ENCODE data around the gene GUCY1A1.

GUCY1A1 gene

DNA sequence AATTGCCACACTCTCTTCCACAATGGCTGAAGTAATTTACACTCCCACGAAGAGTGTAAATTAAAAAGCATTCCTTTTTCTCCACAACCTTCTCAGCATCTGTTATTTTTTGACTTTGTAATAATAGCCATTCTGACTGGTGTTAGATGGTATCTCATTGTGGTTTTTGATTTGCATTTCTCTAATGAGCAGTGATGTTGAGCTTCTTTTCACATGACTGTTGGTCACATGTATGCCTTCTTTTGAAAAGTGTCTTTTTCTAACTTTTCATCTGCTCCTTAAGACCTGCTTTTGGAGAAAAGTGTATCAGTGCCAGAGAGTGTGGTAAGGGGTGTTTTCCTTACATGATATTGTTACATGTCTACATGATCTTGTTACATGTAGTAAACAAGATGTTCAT lies 25.7 kb downstream of the GUCY1A1 start:
- DNase-seq (ENCODE audit: low spot score), result no peak

DNA sequence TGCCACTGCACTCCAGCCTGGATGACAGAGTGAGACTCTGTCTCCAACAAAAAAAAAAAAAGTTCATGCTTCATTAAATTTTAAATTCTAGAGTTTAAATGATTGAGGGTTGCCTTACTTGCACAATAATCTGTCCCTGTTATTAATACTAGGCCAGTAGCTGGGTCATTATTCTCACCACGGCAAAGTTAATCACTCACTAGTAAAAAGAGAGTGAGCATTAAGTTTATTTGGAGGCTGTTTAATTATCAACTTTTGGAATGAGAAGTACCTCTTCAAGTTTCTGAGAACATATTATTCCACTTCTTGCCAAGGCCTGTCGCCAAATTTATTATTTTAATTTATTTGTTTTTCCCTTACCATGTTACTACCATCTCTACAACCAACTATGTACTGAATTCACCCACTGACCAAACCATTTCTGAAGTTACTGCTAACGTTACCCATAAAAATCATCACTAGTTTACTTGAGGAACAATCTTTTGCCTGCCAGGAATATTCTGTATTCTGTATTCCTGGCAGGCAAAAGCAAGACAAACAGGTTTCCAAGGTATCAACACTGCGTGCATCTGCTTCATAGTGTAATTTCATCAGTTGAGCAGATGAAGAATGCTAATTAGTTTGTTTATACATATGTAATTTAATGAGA lies 26.5 kb downstream of the GUCY1A1 start:
- DNase-seq (ENCODE audit: low spot score), result no peak

DNA sequence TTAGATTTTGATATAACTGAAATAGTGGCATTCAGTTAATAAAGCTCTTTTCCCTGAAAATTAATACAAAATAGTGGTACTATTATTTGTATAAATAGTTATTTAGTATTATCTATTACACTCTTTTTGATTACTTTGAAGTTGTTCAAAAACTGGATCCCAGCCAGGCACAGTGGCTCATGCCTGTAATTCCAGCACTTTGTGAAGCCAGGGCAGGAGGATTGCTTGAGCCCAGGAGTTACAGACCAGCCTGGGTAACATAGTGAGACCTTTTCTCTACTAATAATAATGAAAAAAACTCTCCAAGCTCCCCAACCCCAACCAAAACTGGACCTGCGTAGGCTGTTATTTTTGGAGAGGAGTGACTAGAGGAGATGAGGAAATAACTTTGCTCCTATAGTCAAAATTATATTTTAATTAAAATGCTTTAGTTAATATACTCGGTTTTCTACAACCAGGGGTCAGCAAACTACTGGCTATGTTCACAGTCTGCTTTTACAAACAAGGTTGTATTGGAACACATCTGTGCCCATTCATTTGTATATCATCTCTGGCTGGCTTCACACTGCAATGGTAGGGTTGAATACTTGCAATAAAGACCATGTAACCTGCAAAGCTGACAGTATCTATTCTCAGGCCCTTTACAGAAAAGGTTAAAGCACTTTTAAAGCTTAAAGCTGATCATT lies 27.6 kb downstream of the GUCY1A1 start:
- DNase-seq (ENCODE audit: low spot score), result no peak

DNA sequence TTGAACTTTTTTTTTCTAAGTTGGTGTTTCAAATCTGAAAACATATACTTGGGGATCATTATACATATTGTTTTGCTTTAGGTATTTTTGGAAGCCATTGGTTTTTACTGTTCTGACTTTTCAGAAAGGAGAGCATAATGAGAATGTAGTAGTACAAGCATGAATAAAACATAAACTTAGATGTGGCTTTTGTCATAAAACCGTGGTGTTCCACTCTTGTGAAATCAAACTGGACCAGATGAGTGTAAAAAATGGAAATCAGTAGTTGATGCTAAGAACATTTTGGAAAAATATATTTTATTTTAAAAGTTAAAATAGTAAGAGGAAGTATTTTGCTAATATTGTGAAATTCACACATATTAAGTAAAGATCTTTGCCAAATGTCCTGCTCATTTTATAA lies 29.6 kb downstream of the GUCY1A1 start:
- DNase-seq (ENCODE audit: low spot score), result no peak

DNA sequence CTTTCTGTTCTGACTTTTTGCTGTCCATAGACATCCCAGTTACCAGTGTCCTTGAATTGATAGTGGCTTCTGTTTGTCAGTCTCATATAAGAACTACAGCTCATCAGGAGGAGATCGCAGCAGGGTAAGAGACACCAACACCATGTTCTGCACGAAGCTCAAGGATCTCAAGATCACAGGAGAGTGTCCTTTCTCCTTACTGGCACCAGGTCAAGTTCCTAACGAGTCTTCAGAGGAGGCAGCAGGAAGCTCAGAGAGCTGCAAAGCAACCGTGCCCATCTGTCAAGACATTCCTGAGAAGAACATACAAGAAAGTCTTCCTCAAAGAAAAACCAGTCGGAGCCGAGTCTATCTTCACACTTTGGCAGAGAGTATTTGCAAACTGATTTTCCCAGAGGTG lies 30.1 kb downstream of the GUCY1A1 start:
- DNase-seq (ENCODE audit: low spot score), result no peak

DNA sequence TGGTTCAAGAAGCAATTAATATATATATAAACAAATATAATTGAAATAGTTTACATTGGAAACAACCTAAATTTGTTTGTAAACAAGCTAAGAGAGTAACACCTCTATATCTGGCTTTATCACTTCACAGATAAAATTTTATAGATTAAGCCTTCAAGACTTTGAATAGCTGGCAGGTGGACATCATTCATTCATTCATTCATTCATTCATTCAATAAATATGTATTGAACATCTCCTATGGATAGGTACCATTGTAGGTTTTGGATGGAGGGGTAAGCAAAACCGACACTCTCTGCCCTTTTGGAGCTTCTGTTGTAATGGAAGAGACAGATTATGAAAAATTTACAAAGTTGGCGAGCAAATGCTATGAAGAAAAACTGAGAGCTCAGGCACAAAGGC lies 35.2 kb downstream of the GUCY1A1 start:
- DNase-seq (ENCODE audit: low spot score), result no peak

DNA sequence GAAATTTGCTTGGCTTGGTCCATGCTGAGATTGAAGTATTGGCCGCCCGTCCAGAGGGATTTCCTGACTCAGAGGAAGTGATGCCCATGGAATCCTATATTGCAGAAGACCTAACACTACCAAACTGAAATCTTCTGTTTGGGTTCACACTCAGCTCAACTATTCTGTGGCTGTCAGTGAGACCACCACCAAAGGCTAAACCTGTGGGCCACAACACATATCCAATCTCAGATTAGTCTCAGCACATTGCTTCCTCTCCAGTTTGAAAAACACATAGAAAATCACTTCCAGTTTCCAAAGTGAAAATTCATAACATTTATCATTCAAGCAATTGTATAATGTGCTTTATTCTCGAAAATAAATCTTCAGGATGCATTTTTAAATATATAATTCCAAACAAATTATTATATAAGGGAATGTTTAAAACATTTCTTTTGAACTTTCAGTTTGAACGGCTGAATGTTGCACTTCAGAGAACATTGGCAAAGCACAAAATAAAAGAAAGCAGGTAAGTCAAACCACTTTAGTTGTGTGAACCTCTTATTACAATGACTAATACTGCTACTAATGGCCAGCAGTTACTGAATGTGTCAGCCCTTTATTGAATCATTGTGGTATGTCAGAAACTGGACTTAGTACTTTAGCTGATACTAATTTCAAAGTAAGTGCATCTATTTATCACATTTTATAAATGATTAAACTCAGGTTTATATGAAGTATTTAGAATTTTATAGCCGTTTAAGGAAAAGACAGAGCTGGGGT lies 37.0 kb downstream of the GUCY1A1 start:
- no peak for DNase-seq (ENCODE audit: low spot score)

DNA sequence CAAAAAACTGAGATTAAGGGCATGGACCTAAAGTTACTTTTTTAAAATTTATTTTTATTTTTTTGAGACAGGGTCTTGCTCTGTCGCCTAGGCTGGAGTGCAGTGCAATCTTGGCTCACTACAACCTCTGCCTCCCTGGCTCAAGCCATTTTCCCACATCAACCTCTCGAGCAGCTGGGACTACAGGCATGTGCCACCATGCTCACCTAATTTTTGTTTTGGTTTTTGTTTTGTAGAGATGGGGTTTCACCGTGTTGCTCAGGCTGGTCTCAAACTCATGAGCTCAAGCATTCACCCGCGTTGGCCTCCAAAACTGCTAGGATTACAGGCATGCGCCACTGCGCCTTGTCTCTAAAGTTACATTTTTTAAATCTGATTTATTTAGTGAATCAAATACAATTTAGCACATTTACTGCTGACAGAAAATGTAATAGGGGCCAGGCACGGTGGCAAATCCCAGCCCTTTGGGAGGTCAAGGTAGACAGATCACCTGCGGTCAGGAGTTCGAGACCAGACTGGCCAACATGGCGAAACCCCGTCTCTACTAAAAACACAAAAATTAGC lies 38.3 kb downstream of the GUCY1A1 start:
- no peak for DNase-seq (ENCODE audit: low spot score)

DNA sequence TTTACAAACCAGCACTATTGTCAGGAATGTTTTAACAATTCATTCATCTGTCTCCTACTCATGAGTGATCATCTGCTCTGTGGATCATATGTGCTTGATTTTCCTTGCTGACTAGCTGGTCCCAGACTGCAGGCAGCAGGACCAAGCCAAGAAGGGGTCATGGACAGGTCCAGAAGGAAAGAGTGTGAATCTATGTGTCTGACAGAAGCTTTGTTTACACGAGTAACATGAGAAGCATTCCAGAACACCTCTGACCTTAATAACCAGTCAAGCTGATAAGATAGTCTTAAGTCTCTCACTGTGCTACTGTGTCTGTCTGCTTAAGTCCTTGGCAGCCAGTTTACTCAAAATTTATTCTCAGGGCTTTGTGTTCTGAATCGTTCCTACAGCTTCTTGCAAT lies 39.0 kb downstream of the GUCY1A1 start:
- DNase-seq (ENCODE audit: low spot score), result no peak

DNA sequence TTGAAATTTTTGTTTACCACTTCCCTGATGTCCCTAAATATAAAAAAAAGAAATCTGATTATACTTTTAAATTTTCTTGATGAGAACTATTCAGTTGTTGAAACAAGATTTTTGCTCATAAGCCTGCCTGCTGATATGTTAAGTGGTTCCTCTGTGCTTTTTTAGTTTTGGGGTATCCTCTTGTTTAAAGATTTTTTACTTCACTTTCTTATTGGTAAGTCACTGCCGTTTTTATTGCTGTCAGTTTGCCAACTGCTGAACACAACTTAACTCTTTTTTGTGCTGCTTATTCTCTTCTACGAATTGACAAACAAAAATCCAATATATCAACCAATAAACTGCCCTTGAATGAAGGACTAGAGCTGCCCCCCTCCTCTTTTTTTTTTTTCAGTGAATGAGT lies 39.5 kb downstream of the GUCY1A1 start:
- DNase-seq (ENCODE audit: low spot score), result no peak

DNA sequence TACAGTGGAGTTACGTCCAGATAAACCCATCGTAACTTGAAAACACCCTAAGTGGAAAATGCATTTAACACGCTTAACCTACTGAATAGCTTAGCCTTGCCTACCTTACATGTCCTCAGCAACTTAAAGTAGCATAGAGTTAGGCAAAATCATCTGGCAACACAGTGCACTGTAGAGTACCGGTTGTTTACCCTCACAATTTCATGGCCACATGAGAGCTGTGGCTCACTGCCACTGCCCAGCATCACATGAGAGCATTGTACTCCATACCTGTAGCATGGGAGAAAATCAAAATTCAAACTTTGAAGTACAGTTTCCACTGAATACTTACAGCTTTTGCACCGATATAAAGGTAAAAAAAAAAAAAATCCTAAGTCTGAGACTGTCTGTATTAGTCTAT lies 40.6 kb downstream of the GUCY1A1 start:
- DNase-seq (ENCODE audit: low spot score), result no peak

DNA sequence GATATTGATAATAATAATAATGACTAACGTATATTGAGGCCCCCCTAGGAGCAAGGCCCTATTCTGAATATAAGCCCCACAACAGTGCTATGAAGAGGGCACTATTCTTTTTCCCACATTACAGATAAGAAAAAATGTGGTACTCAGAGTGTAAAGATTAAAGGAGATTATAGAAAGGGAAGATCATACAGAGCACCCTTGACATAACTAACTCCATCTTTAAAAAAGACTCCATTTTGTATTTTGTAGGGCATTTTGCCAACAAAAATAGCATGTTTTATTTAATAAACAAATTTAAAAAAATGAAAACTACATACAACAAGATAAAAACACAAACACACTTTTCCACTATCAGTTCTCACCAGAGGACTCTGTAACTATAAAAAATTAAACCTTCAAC lies 42.1 kb downstream of the GUCY1A1 start:
- DNase-seq (ENCODE audit: low spot score), result no peak

DNA sequence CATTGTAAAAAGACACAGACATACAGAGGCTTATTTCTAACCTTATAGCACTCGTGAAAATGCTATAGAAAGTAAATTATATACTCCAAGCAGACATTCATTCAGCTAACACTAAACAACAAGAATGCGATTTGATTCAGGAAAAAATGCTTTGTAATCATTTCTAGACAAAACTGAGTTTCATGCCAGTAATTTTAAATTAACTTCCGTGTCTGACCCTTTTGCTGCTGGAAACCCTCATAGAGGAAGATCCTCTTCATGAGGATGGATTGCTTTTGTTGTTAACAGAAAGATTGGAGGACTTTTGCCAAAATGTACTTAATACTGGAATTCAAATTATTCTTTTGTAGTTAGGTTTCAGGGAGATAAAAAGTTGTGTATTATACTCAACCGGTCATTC lies 43.3 kb downstream of the GUCY1A1 start:
- no peak for DNase-seq (ENCODE audit: low spot score)

DNA sequence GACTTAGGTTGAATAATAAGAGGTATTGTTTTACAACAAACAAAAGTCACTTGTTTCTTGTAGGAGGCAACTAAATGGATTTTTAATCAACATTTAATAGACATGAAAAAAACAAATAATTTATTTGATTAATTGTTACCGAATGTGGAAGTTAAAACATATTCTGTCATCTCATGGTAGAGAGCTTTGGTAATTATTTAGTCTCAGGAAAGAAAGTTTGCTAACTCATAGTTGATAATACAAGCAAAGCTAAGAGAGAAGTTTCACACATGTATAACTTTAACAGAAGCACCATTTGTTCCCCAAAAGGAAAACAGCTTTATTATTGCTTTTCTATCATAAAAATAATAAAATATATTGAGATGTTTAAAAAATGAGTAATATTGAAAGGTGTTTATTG lies 44.9 kb downstream of the GUCY1A1 start:
- DNase-seq (ENCODE audit: low spot score), result no peak

DNA sequence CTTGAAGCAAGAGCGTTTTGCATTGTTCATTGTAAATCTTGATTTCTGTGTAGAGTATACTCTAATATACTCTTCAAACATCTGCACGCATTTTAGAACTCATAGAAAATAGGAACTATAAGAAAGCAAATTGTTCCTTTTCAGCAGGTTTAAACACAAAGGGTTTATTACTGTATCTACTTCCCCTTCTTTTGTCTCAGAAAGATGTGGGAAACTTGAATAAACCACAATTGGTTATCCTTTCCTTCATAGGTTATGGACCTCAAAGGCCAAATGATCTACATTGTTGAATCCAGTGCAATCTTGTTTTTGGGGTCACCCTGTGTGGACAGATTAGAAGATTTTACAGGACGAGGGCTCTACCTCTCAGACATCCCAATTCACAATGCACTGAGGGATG lies 46.2 kb downstream of the GUCY1A1 start:
- no peak for DNase-seq (ENCODE audit: low spot score)

DNA sequence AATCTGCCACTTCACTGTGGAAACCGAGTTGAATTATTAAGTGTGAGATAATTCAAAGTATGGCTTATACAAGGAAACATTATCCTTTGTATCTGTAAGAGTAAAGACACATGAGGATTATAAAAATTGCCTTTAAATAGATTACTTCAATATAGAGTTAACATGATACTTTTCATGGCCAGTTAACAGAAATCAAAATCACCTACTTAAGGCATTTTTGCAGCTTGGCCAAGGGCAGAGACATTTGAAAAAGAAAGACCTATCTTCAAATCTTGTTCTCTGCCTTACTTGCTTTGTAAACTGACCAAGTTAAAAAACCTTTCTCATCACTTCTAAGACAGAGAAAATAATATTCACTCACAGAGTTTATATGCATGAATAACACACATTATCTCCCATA lies 47.3 kb downstream of the GUCY1A1 start:
- no peak for DNase-seq (ENCODE audit: low spot score)

DNA sequence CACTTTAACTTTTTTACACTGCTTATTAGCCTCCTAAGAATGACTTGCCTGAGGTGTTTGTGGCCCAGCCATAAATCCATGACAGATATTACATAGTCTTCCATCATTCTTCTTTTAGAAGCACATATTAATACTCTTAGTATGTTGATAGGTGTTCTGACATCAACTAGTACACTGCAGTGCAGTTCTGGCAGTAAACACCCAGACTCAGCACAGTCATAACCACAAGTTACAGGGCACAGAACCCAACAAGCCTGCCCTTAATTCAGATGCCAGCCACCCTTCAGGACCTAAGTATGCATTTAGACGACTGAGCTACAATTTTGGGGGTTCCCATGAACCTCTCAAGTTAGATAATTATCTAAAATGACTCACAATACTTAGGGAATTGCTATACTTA lies 55.7 kb downstream of the GUCY1A1 start:
- DNase-seq (ENCODE audit: low spot score), result no peak

DNA sequence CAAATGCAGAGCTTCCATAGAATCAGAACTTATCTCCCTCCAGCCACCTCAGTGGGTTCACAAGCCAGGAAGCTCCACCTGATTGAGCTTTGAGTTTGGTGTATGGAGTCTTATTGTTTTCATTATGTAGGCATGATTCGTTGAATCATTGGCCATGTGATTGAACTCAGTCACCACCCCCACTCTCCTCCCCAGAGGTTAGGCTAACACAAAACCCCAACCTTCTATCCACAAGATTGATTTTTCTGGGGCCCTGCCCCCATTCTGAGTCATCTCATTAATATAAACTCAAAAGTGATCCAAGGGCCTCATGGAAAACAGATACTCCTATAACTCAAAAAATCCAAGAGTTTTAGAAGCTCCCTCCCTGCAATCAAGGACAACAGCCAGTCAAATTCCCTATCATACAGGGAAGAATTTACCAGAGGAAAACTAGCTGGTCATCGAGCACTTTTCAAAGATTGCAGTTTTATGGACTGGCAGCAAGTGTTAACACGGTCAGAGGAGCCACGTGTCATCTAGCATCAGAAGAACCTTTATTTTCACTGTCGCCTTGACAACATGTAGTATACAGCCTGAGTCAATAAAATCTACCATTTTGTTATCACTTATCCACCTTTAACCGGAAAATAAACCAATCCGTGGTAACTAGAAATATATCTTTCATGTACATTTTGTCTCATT lies 56.3 kb downstream of the GUCY1A1 start:
- no peak for DNase-seq (ENCODE audit: low spot score)

DNA sequence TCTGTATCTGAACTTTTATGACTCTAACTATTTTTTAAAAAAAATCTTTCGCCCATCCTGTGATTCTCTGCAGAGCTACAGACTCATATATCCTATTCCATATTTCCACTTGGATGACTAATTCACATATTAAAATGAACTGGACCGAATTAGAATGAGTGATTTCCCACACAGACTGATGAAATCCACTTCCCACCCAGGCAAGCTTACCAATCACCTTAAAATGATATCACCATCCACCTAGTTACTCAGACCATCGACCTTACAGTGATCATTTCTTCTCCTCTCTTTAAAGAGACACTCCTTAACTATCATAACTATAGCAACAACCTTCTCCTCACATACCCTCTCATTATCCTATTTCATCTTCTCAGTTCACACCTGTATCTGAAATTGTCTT lies 58.1 kb downstream of the GUCY1A1 start:
- DNase-seq (ENCODE audit: low spot score), result no peak

DNA sequence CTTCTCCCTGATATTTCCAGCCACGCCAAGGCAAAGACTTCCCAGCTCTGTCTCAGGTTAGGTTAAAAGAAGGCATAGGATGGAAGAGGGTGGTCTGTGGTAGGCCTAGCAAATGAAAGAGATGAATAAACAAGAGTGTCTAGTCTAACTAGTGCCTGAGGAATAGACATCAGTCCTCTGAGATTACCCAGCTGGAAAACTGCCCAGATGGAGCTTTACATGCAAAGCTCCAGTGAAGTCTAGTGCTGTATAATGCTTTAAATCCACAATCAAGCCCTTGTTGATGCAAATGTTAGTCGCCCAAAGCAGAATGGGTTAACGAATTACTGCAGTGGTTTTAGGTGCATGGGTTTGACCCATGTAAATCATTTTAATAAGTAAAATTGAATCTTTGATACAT lies 67.4 kb downstream of the GUCY1A1 start:
- DNase-seq (ENCODE audit: low spot score), result no peak

DNA sequence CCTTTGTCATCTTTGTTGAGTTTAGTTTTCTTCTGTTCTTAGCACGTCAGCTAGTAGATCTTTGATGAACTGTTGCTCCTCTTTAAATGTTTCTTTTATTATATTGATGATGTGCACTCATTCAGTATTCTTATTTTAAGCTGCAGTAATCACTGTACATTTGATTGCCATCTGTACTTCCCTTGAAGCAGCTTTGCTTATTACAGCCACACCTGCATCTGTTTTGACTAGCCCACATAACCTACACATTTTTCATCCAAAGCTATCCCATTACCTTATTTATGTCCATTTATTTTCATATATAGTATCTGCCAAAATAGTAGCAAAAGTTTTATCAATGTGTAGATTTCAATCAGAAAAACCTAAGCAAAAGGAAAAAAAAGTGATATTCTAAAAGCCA lies 68.3 kb downstream of the GUCY1A1 start:
- no peak for DNase-seq (ENCODE audit: low spot score)

DNA sequence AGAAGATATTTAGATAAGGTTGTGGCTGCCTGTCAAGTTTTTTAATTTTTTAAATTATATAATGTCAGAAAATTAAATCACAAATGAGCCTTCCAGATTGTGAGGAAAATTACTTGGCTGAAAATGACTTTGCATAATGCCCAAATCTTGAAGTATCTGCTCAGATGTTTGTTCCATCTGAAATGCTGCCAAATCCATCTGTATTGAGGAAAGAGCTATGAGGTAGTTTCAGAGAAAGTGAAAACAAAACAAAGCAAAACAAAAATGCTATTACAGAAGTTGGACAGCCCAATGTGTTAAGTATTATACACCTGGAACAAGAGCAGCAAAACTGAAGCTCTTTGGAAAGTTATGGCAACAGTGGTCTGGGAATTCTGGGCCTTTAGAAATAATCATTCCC lies 68.8 kb downstream of the GUCY1A1 start:
- no peak for DNase-seq (ENCODE audit: low spot score)

DNA sequence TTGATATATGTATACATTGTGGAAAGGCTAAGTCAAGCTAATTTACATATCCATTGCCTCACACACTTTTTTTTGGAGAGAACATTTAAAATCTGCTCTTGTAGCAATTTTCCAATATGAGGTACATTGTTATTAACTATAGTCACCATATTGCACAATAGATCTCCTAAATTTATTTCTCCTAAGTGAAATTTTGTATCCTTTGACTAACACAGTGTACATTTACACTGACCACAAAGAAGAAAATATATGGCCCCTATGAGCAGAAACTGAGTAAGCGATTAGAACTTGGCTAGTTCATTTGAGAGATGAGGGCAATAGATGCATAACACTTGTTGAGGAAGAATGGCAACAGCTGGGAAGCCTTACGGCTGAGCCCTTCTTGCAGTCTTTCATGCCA lies 71.9 kb downstream of the GUCY1A1 start:
- DNase-seq (ENCODE audit: low spot score), result no peak
